GM04504 (cell line): ENCODE results near the gene ATXN7L1.
"Not testable (repeated sequence)": the region's sequence is repeated elsewhere in the genome, so short reads cannot be mapped to it uniquely, and the experiment has no call there.

ENCODE experiments used
- DNase-seq: peaks from one replicate; pipeline ENCODE4 v3.0.0-alpha.2; 2012; ENCODE audit warnings: low read depth

Gene ATXN7L1

GRCh38 chr7:105857009-105857952, 19.1 kb downstream of the ATXN7L1 start:
- DNase-seq: no peak

- DNase-seq: no peak
Measured at GRCh38 chr7:105854498-105854897, 21.9 kb downstream of the ATXN7L1 start.

GRCh38 chr7:105853931-105854419, 22.4 kb downstream of the ATXN7L1 start:
- DNase-seq: peak; percentile 59

- DNase-seq: no peak
Measured at GRCh38 chr7:105851064-105851463, 25.3 kb downstream of the ATXN7L1 start.

- DNase-seq: no peak
Measured at GRCh38 chr7:105849122-105849855, 27.1 kb downstream of the ATXN7L1 start.

- no peak for DNase-seq
Measured at GRCh38 chr7:105846404-105846803, 30.0 kb downstream of the ATXN7L1 start.

- not testable (repeated sequence) for DNase-seq
Measured at GRCh38 chr7:105844681-105845080, 31.7 kb downstream of the ATXN7L1 start.

GRCh38 chr7:105841866-105842265, 34.5 kb downstream of the ATXN7L1 start:
- no peak for DNase-seq

GRCh38 chr7:105840981-105841749, 35.2 kb downstream of the ATXN7L1 start:
- DNase-seq: no peak

GRCh38 chr7:105839266-105839665, 37.1 kb downstream of the ATXN7L1 start:
- no peak for DNase-seq

GRCh38 chr7:105838627-105839231, 37.7 kb downstream of the ATXN7L1 start:
- DNase-seq: no peak

- no peak for DNase-seq
Measured at GRCh38 chr7:105837765-105838626, 38.4 kb downstream of the ATXN7L1 start.

GRCh38 chr7:105835441-105835840, 41.0 kb downstream of the ATXN7L1 start:
- DNase-seq: no peak

- DNase-seq: no peak
Measured at GRCh38 chr7:105831824-105832535, 44.4 kb downstream of the ATXN7L1 start.

GRCh38 chr7:105831302-105831620, 45.1 kb downstream of the ATXN7L1 start:
- DNase-seq: no peak

- peak; percentile 96 for DNase-seq
Measured at GRCh38 chr7:105830405-105831301, 45.7 kb downstream of the ATXN7L1 start.

- DNase-seq: no peak
Measured at GRCh38 chr7:105829681-105830322, 46.6 kb downstream of the ATXN7L1 start.

- no peak for DNase-seq
Measured at GRCh38 chr7:105828141-105828540, 48.3 kb downstream of the ATXN7L1 start.
